Tibial nerve (tissue), 4 donors: ENCODE results near the gene ANKFN1. TPM values are rescaled to one million over a fixed set of nuclear protein-coding genes. Genes with fewer than 3 reads are reported as not detected.

Source experiments
- DNase-seq, 2 donors: peaks; one replicate each; pipeline ENCODE4 v3.0.0-alpha.2; 2019; ENCODE audit warnings: low spot score in 2 of 2
- H3K27ac ChIP-seq, 4 donors: fragments of 200-600 bp; sonication (generic) in 3 of 4; one replicate each; pipeline ENCODE4 v1.5.1; 2017 to 2019; ENCODE audit warnings: mild to moderate bottlenecking in 1 of 4
- H3K27me3 ChIP-seq, 2 donors: fragments of 200-600 bp; sonication (generic) in 1 of 2; one replicate each; pipeline versions ENCODE4 v1.5.1 to v1.6.0; 2017 to 2019
- H3K36me3 ChIP-seq, 3 donors: fragments of 200-600 bp; sonication (generic); one replicate each; pipeline ENCODE4 v1.5.1; 2018 to 2019
- H3K4me1 ChIP-seq, 4 donors: fragments of 200-600 bp; sonication (generic) in 3 of 4; one replicate each; pipeline ENCODE4 v1.5.1; 2017 to 2019
- H3K4me3 ChIP-seq, 4 donors: fragments of 200-600 bp; sonication (generic) in 3 of 4; one replicate each; pipeline ENCODE4 v1.5.1; 2017 to 2019; ENCODE audit warnings: mild to moderate bottlenecking in 1 of 4, moderate library complexity in 1 of 4
- H3K9me3 ChIP-seq, 4 donors: fragments of 200-600 bp; sonication (generic) in 3 of 4; one replicate each; pipeline ENCODE4 v1.5.1; 2017 to 2019
- CTCF ChIP-seq, 5 experiments: fragments of 200-600 bp in 3 of 5; fragments of 450-650 bp in 2 of 5; sonication (generic) in 3 of 5; IDR thresholded peaks; one replicate each; pipeline ENCODE4 v1.5.1; 2016 to 2019; ENCODE audit warnings: antibody characterized with exemption in 5 of 5, mild to moderate bottlenecking in 3 of 5, moderate library complexity in 2 of 5
- EP300 ChIP-seq, 2 donors: sonication (generic); formaldehyde crosslinking; IDR thresholded peaks; one replicate each; pipeline ENCODE4 v1.6.1; 2017; ENCODE audit warnings: antibody characterized with exemption in 2 of 2, mild to moderate bottlenecking in 1 of 2
- POLR2A ChIP-seq, 2 donors: fragments of 450-650 bp; IDR thresholded peaks; one replicate each; pipeline ENCODE4 v1.6.1; 2017; ENCODE audit warnings: antibody characterized with exemption in 2 of 2, mild to moderate bottlenecking in 2 of 2, moderate library complexity in 2 of 2
- WGBS, 2 donors: methylation state at CpG; one replicate each; pipeline ENCODE4 v1.1.5; 2018; 5-methylcytosine and 5-hydroxymethylcytosine counted together
- total RNA-seq, 4 donors: library from RNA; depleted of rRNA; stranded (reverse); fragments of >200 nt; gene quantifications; one replicate each; pipeline ENCODE4 v1.1.0, GENCODE V29; 2016

Gene ANKFN1
- total RNA-seq, 4 donors from 2014 or later, result 0.63 to 6.5 (median 2.1) TPM; not detected in 1

- Histone ChIP-seq H3K4me3 (no peak overlapping the region), H3K36me3 (no peaks in the 10 kb centered on the region), H3K27me3 (no peaks in the 10 kb centered on the region), H3K4me1 (no peaks in the 10 kb centered on the region), H3K9me3 (no peaks in the 10 kb centered on the region), H3K27ac (no peak overlapping the region)
- no peak for DNase-seq
- WGBS, 2 donors, result 47 to 58% methylated on average over 1 of the region's 1 CpG
- TF ChIP-seq POLR2A (IDR thresholded peaks at IDR 0.05), result no peak
- TF ChIP-seq EP300 (IDR thresholded peaks at IDR 0.05), result no peak
- TF ChIP-seq CTCF (IDR thresholded peaks at IDR 0.05), result no peak
These were observed 327.2 kb downstream of the ANKFN1 start for GRCh38 chr17:56480501-56480900.

- Histone ChIP-seq H3K4me3 (no peak overlapping the region), H3K4me1 (no peaks in the 10 kb centered on the region), H3K9me3 (no peaks in the 10 kb centered on the region), H3K36me3 (no peaks in the 10 kb centered on the region), H3K27ac (no peak overlapping the region), H3K27me3 (no peaks in the 10 kb centered on the region)
- TF ChIP-seq EP300 (IDR thresholded peaks at IDR 0.05) (no peak), CTCF (IDR thresholded peaks at IDR 0.05) (no peak), POLR2A (IDR thresholded peaks at IDR 0.05) (no peak)
- no peak for DNase-seq
- 64 to 66% methylated on average over 5 of the region's 5 CpGs for WGBS, 2 donors
These were observed 328.4 kb downstream of the ANKFN1 start for GRCh38 chr17:56481659-56482058.

- Histone ChIP-seq H3K4me3 (no peak overlapping the region), H3K9me3 (no peaks in the 10 kb centered on the region), H3K4me1 (no peaks in the 10 kb centered on the region), H3K27me3 (no peaks in the 10 kb centered on the region), H3K27ac (no peak overlapping the region), H3K36me3 (no peaks in the 10 kb centered on the region)
- no peak for TF ChIP-seq POLR2A (IDR thresholded peaks at IDR 0.05)
- TF ChIP-seq EP300 (IDR thresholded peaks at IDR 0.05), result no peak
- TF ChIP-seq CTCF (IDR thresholded peaks at IDR 0.05), result no peak
- WGBS, 2 donors, result 51 to 56% methylated on average over 6 of the region's 6 CpGs
- no peak for DNase-seq
These were observed 329.0 kb downstream of the ANKFN1 start for GRCh38 chr17:56482229-56482628.

GRCh38 chr17:56486732-56487131 lies 333.5 kb downstream of the ANKFN1 start:
- no peak for DNase-seq
- Histone ChIP-seq H3K9me3 (no peaks in the 10 kb centered on the region), H3K4me3 (no peak overlapping the region), H3K36me3 (no peaks in the 10 kb centered on the region), H3K4me1 (no peaks in the 10 kb centered on the region), H3K27me3 (no peaks in the 10 kb centered on the region), H3K27ac (no peak overlapping the region)
- TF ChIP-seq POLR2A (IDR thresholded peaks at IDR 0.05), result no peak
- TF ChIP-seq CTCF (IDR thresholded peaks at IDR 0.05), result no peak
- TF ChIP-seq EP300 (IDR thresholded peaks at IDR 0.05), result no peak

GRCh38 chr17:56488800-56489199 lies 335.5 kb downstream of the ANKFN1 start:
- Histone ChIP-seq H3K4me3 (no peak overlapping the region), H3K4me1 (no peaks in the 10 kb centered on the region), H3K9me3 (no peaks in the 10 kb centered on the region), H3K27ac (no peak overlapping the region), H3K27me3 (no peaks in the 10 kb centered on the region), H3K36me3 (no peaks in the 10 kb centered on the region)
- TF ChIP-seq CTCF (IDR thresholded peaks at IDR 0.05) (no peak), POLR2A (IDR thresholded peaks at IDR 0.05) (no peak), EP300 (IDR thresholded peaks at IDR 0.05) (no peak)
- 91% methylated on average over 2 of the region's 2 CpGs for WGBS, 2 donors
- no peak for DNase-seq
